Measurements from ENCODE around the gene CADM1. TPM values are rescaled to one million over a fixed set of nuclear protein-coding genes. Genes with fewer than 3 reads are reported as not detected.

Gene CADM1
- total RNA-seq, 1 experiment from 2014 or later: not detected

- peaks cover 39% of the 10 kb centered on the region for H3K27me3 Mint-ChIP-seq (ENCODE audit: insufficient read depth, unreplicated experiment)
- no peak for TF ChIP-seq CTCF (IDR thresholded peaks at IDR 0.05; ENCODE audit: unreplicated experiment)
- POLR2A ChIA-PET: no interaction called here
- no peaks in the 10 kb centered on the region for H3K36me3 Mint-ChIP-seq (ENCODE audit: insufficient read depth, unreplicated experiment)
- intact Hi-C loops (cut with micrococcal nuclease): no loop called here
- H3K27ac Mint-ChIP-seq (ENCODE audit: low read depth, unreplicated experiment): no peak overlapping the region
- no TSS peak for BruUV-seq (replicated peaks)
- no peak overlapping the region for H3K4me3 Mint-ChIP-seq (ENCODE audit: unreplicated experiment)
- H3K4me1 Mint-ChIP-seq (ENCODE audit: insufficient read depth, unreplicated experiment): peaks cover 5% of the 10 kb centered on the region
- CTCF ChIA-PET: interaction anchor here (0.8 kb wide), 1 partner anchor 12 kb away, joined by 3 read pairs; no protein-coding TSS in a partner anchor
- no peak for DNase-seq (ENCODE audit: unreplicated experiment)
- no peaks in the 10 kb centered on the region for H3K9me3 Mint-ChIP-seq (ENCODE audit: unreplicated experiment)
Measured at GRCh38 chr11:115500547-115501501, 3.4 kb downstream of the CADM1 start.

GRCh38 chr11:115499891-115500290 is 4.3 kb downstream of the CADM1 start:
- H3K27me3 Mint-ChIP-seq (ENCODE audit: insufficient read depth, unreplicated experiment): peaks cover 42% of the 10 kb centered on the region
- no TSS peak for BruUV-seq (replicated peaks)
- CTCF ChIA-PET: interaction anchor here (0.8 kb wide), 1 partner anchor 11 kb away, joined by 3 read pairs; no protein-coding TSS in a partner anchor
- H3K36me3 Mint-ChIP-seq (ENCODE audit: insufficient read depth, unreplicated experiment): no peaks in the 10 kb centered on the region
- POLR2A ChIA-PET: no interaction called here
- no peak for DNase-seq (ENCODE audit: unreplicated experiment)
- H3K4me3 Mint-ChIP-seq (ENCODE audit: unreplicated experiment): no peak overlapping the region
- no peak overlapping the region for H3K27ac Mint-ChIP-seq (ENCODE audit: low read depth, unreplicated experiment)
- peaks cover 4% of the 10 kb centered on the region for H3K4me1 Mint-ChIP-seq (ENCODE audit: insufficient read depth, unreplicated experiment)
- no peaks in the 10 kb centered on the region for H3K9me3 Mint-ChIP-seq (ENCODE audit: unreplicated experiment)
- TF ChIP-seq CTCF (IDR thresholded peaks at IDR 0.05; ENCODE audit: unreplicated experiment): peak; percentile 15
- intact Hi-C loops (cut with micrococcal nuclease): no loop called here

GRCh38 chr11:115499241-115499799 is 4.9 kb downstream of the CADM1 start:
- TF ChIP-seq CTCF (IDR thresholded peaks at IDR 0.05; ENCODE audit: unreplicated experiment): no peak
- no peaks in the 10 kb centered on the region for H3K36me3 Mint-ChIP-seq (ENCODE audit: insufficient read depth, unreplicated experiment)
- no TSS peak for BruUV-seq (replicated peaks)
- no peak for DNase-seq (ENCODE audit: unreplicated experiment)
- intact Hi-C loops (cut with micrococcal nuclease): no loop called here
- no peaks in the 10 kb centered on the region for H3K9me3 Mint-ChIP-seq (ENCODE audit: unreplicated experiment)
- peaks cover 39% of the 10 kb centered on the region for H3K27me3 Mint-ChIP-seq (ENCODE audit: insufficient read depth, unreplicated experiment)
- H3K4me1 Mint-ChIP-seq (ENCODE audit: insufficient read depth, unreplicated experiment): no peaks in the 10 kb centered on the region
- POLR2A ChIA-PET: no interaction called here
- no peak overlapping the region for H3K27ac Mint-ChIP-seq (ENCODE audit: low read depth, unreplicated experiment)
- no peak overlapping the region for H3K4me3 Mint-ChIP-seq (ENCODE audit: unreplicated experiment)
- CTCF ChIA-PET: no interaction called here

GRCh38 chr11:115498354-115498753 is 5.9 kb downstream of the CADM1 start:
- no TSS peak for BruUV-seq (replicated peaks)
- no peaks in the 10 kb centered on the region for H3K36me3 Mint-ChIP-seq (ENCODE audit: insufficient read depth, unreplicated experiment)
- no peaks in the 10 kb centered on the region for H3K9me3 Mint-ChIP-seq (ENCODE audit: unreplicated experiment)
- CTCF ChIA-PET: interaction anchor here (0.7 kb wide), 1 partner anchor 778 kb away, joined by 5 read pairs; no protein-coding TSS in a partner anchor
- no peak overlapping the region for H3K27ac Mint-ChIP-seq (ENCODE audit: low read depth, unreplicated experiment)
- H3K4me1 Mint-ChIP-seq (ENCODE audit: insufficient read depth, unreplicated experiment): no peaks in the 10 kb centered on the region
- DNase-seq (ENCODE audit: unreplicated experiment): no peak
- H3K4me3 Mint-ChIP-seq (ENCODE audit: unreplicated experiment): no peak overlapping the region
- POLR2A ChIA-PET: no interaction called here
- peaks cover 47% of the 10 kb centered on the region for H3K27me3 Mint-ChIP-seq (ENCODE audit: insufficient read depth, unreplicated experiment)
- no peak for TF ChIP-seq CTCF (IDR thresholded peaks at IDR 0.05; ENCODE audit: unreplicated experiment)
- intact Hi-C loops (cut with micrococcal nuclease): no loop called here
